Spleen (tissue), 11 donors: ENCODE results near the gene DTL. TPM values are rescaled to one million over a fixed set of nuclear protein-coding genes. Genes with fewer than 3 reads are reported as not detected.

Experiments used
- DNase-seq: peaks from one replicate; pipeline ENCODE4 v3.0.0-alpha.2; 2020
- H3K27ac ChIP-seq, 8 donors: fragments of 200-600 bp; sonication (generic) in 7 of 8; 1 replicate in 4 of 8; 2 replicates in 4 of 8; pipeline versions ENCODE4 v1.5.0 to v1.8.0; 2016 to 2021; ENCODE audit warnings: inconsistent platforms in 4 of 8, mild to moderate bottlenecking in 4 of 8, moderate library complexity in 1 of 8
- H3K27me3 ChIP-seq, 7 donors: fragments of 200-600 bp; sonication (generic) in 6 of 7; replicated peaks in 1 of 7; 1 replicate in 4 of 7; 2 replicates in 3 of 7; pipeline versions ENCODE4 v1.5.0 to v1.8.0; 2016 to 2021; ENCODE audit warnings: inconsistent platforms in 3 of 7, mild to moderate bottlenecking in 1 of 7
- H3K36me3 ChIP-seq, 6 donors: fragments of 200-600 bp; sonication (generic) in 5 of 6; 1 replicate in 4 of 6; 2 replicates in 2 of 6; pipeline versions ENCODE4 v1.5.0 to v1.8.0; 2016 to 2021; ENCODE audit warnings: inconsistent platforms in 2 of 6
- H3K4me1 ChIP-seq, 6 donors: fragments of 200-600 bp; sonication (generic) in 5 of 6; 1 replicate in 3 of 6; 2 replicates in 3 of 6; pipeline versions ENCODE4 v1.5.0 to v1.8.0; 2016 to 2021; ENCODE audit warnings: inconsistent platforms in 3 of 6
- H3K4me3 ChIP-seq, 8 donors: fragments of 200-600 bp; sonication (generic) in 7 of 8; 1 replicate in 4 of 8; 2 replicates in 4 of 8; pipeline versions ENCODE4 v1.5.0 to v1.8.0; 2016 to 2021; ENCODE audit warnings: inconsistent platforms in 4 of 8, mild to moderate bottlenecking in 4 of 8, moderate library complexity in 2 of 8
- H3K9me3 ChIP-seq, 8 donors: fragments of 200-600 bp; sonication (generic) in 7 of 8; 1 replicate in 4 of 8; 2 replicates in 4 of 8; pipeline versions ENCODE4 v1.5.0 to v1.8.0; 2016 to 2021; ENCODE audit warnings: inconsistent platforms in 4 of 8
- CTCF ChIP-seq, 11 experiments: fragments of 200-600 bp in 7 of 11; fragments of 450-650 bp in 4 of 11; sonication (generic) in 4 of 11; IDR thresholded peaks in 8 of 11; conservative IDR thresholded peaks in 3 of 11; 1 replicate in 7 of 11; 2 replicates in 4 of 11; pipeline versions ENCODE4 v1.4.0 to v1.8.0; 2016 to 2021; ENCODE audit warnings: antibody characterized with exemption in 11 of 11, inconsistent platforms in 4 of 11, mild to moderate bottlenecking in 1 of 11
- POLR2A ChIP-seq, 3 donors: fragments of 450-650 bp; IDR thresholded peaks; one replicate each; pipeline ENCODE4 v1.5.1; 2017; ENCODE audit warnings: antibody characterized with exemption in 3 of 3, mild to moderate bottlenecking in 1 of 3
- POLR2AphosphoS5 ChIP-seq, 3 donors: sonication (generic); formaldehyde crosslinking; IDR thresholded peaks; one replicate each; pipeline ENCODE4 v1.5.1; 2017; ENCODE audit warnings: antibody characterized with exemption in 3 of 3
- whole genome bisulfite sequencing, 5 donors: extraction: QIAGEN DNeasy Blood & Tissue Kit in 3 of 5; methylation state at CpG; one replicate each; pipeline versions ENCODE4 v1.1.5 to v1.1.7; 2013 to 2018; 5-methylcytosine and 5-hydroxymethylcytosine counted together
- intact Hi-C: fragments of 100-400 bp; cut with DNase I; formaldehyde crosslinking; loops from one replicate; pipeline ENCODE4 v1.15.0; 2023; ENCODE audit warnings: low total_unique reads
- polyA plus RNA-seq, 3 donors: library from polyadenylated mRNA; stranded (reverse); fragments of 200-250 nt; gene quantifications; one replicate each; pipeline ENCODE4 v1.2.1, GENCODE V29; 2013
- total RNA-seq, 7 donors: library from RNA; depleted of rRNA in 3 of 7; stranded (reverse); fragments of >200 nt in 3 of 7; fragmentation: NEBNext Ultra II Directional in 4 of 7; extraction: Animal tissue kit (Norgen Biotek cat#: 25700) in 4 of 7; gene quantifications; one replicate each; pipeline versions ENCODE4 v1.1.0 to v1.2.1, GENCODE V29; 2016 to 2021
- donor health status: healthy with polysubstance abuse.
- donor health status: DM: no; HTN: no; CAD: no; lungs with moderate emphysema.
- donor health status: DM: no; HTN: no; CAD: no.
- donor health status: Bipolar disorder and iron deficiency.
- donor health status: healthy.
- donor health status: DM: no; HTN: no; CAD: no.
- donor health status: DM: yes; HTN: yes; CAD: no.

Gene DTL
- total and polyA plus RNA-seq, 10 donors: 0.76 to 15.7 (median 9.2) TPM

GRCh38 chr1:212106286-212106792 is 70.8 kb downstream of the DTL start:
- Histone ChIP-seq H3K36me3 (no peaks in the 10 kb centered on the region), H3K4me1 (peaks cover 0 to 9% (median 0%) of the 10 kb centered on the region in 6 donors), H3K4me3 (no peak overlapping the region), H3K27ac (no peak overlapping the region), H3K9me3 (no peaks in the 10 kb centered on the region), H3K27me3 (no peaks in the 10 kb centered on the region)
- intact Hi-C loops: no loop called here
- TF ChIP-seq POLR2AphosphoS5 (IDR thresholded peaks at IDR 0.05) (no peak), POLR2A (IDR thresholded peaks at IDR 0.05) (no peak), CTCF (IDR thresholded peaks at IDR 0.05 in 8 of 11, conservative IDR thresholded peaks at IDR 0.05 in 3 of 11) (no peak)
- DNase-seq: no peak
- 81 to 91% (median 89%) methylated on average over 1 of the region's 1 CpG for WGBS, 5 donors

- no peak for DNase-seq
- Histone ChIP-seq H3K9me3 (no peaks in the 10 kb centered on the region), H3K36me3 (no peaks in the 10 kb centered on the region), H3K27ac (no peak overlapping the region), H3K27me3 (no peaks in the 10 kb centered on the region), H3K4me3 (no peak overlapping the region), H3K4me1 (peaks cover 0 to 9% (median 0%) of the 10 kb centered on the region in 6 donors)
- 63 to 81% (median 65%) methylated on average over 3 of the region's 3 CpGs for WGBS, 5 donors
- intact Hi-C loops: no loop called here
- TF ChIP-seq POLR2AphosphoS5 (IDR thresholded peaks at IDR 0.05) (no peak), CTCF (IDR thresholded peaks at IDR 0.05 in 8 of 11, conservative IDR thresholded peaks at IDR 0.05 in 3 of 11) (no peak), POLR2A (IDR thresholded peaks at IDR 0.05) (no peak)
Observed at GRCh38 chr1:212107481-212107880, 71.9 kb downstream of the DTL start.

GRCh38 chr1:212108187-212108586 is 72.6 kb downstream of the DTL start:
- intact Hi-C loops: no loop called here
- TF ChIP-seq POLR2AphosphoS5 (IDR thresholded peaks at IDR 0.05): no peak
- TF ChIP-seq CTCF (IDR thresholded peaks at IDR 0.05 in 8 of 11, conservative IDR thresholded peaks at IDR 0.05 in 3 of 11): no peak
- TF ChIP-seq POLR2A (IDR thresholded peaks at IDR 0.05): no peak
- peaks cover 0 to 9% (median 0%) of the 10 kb centered on the region in 6 donors for H3K4me1 ChIP-seq
- WGBS, 5 donors: 63 to 92% (median 87%) methylated on average over 1 of the region's 1 CpG
- H3K9me3 ChIP-seq: no peaks in the 10 kb centered on the region
- H3K27ac ChIP-seq: no peak overlapping the region
- H3K27me3 ChIP-seq: no peaks in the 10 kb centered on the region
- H3K36me3 ChIP-seq: no peaks in the 10 kb centered on the region
- no peak overlapping the region for H3K4me3 ChIP-seq
- DNase-seq: no peak

GRCh38 chr1:212108981-212109380 is 73.4 kb downstream of the DTL start:
- no peak for TF ChIP-seq POLR2A (IDR thresholded peaks at IDR 0.05)
- no peak for TF ChIP-seq POLR2AphosphoS5 (IDR thresholded peaks at IDR 0.05)
- TF ChIP-seq CTCF (IDR thresholded peaks at IDR 0.05 in 8 of 11, conservative IDR thresholded peaks at IDR 0.05 in 3 of 11): no peak
- Histone ChIP-seq H3K27me3 (no peaks in the 10 kb centered on the region), H3K27ac (no peak overlapping the region), H3K4me3 (no peak overlapping the region), H3K9me3 (no peaks in the 10 kb centered on the region), H3K36me3 (no peaks in the 10 kb centered on the region), H3K4me1 (peaks cover 0 to 9% (median 0%) of the 10 kb centered on the region in 6 donors)
- DNase-seq: no peak
- WGBS, 5 donors: 78 to 92% (median 86%) methylated on average over 2 of the region's 2 CpGs
- intact Hi-C loops: no loop called here
